Activated CD8-positive, alpha-beta memory T cell treated with anti-CD3 and anti-CD28 coated beads for 4 hours (primary cell): Measurements from ENCODE around the gene IGFBP2.
"Not testable (repeated sequence)": the region's sequence is repeated elsewhere in the genome, so short reads cannot be mapped to it uniquely, and the experiment has no call there.

Experiments used
- DNase-seq, 2 donors: peaks; one replicate each; pipeline ENCODE4 v3.0.0-alpha.2; 2020; ENCODE audit warnings: low read depth in 2 of 2

Gene IGFBP2, protein sequence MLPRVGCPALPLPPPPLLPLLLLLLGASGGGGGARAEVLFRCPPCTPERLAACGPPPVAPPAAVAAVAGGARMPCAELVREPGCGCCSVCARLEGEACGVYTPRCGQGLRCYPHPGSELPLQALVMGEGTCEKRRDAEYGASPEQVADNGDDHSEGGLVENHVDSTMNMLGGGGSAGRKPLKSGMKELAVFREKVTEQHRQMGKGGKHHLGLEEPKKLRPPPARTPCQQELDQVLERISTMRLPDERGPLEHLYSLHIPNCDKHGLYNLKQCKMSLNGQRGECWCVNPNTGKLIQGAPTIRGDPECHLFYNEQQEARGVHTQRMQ

DNA sequence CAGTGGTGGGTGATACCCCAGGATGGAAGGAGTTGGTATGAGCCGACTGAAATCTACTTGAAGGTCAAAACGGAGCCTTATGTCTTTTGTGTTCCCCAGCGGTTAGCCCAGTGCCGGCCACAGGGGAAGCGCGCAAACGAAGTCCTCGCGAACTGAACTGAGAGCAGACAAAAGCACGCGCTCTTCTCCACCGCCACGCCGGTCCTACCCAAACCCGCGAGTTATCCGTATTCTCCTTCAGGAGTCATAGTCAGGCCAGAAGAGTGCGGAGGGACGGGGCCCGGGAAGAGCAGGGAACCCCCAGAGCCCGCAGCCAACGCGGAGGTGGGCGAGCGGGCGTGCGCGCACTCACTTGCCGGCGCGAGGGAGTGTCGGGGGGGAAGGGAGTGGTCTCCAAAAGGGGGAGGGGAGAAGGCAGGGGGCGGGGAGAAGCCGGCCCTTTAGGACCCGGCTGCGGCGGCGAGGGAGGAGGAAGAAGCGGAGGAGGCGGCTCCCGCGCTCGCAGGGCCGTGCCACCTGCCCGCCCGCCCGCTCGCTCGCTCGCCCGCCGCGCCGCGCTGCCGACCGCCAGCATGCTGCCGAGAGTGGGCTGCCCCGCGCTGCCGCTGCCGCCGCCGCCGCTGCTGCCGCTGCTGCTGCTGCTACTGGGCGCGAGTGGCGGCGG lies at the start of gene IGFBP2:
Gene IGFBP2, plus strand, starts transcription at position 469 of the 664 bp plus-strand sequence. Its CDS starts 104 bp downstream, at position 573.
- DNase-seq = no peak

DNA sequence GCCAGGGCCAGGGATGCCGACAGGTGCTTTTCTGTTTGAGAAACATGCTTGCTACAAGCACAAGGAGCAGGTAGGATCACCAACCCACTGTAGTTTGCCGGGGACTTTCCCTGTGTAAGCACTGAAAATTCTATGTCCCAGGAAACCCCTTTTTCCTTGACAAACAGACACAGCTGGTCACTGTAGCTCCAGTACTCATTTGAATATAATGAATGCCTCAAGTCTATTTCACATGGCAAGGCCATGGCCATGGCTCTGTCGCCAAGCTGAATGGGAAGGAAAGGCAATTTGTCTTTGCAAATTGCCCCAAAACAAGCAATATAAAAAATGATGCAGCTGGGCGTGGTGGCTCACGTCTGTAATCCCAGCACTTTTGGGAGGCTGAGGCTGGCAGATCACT lies 49.6 kb upstream of the IGFBP2 start:
- DNase-seq = no peak

DNA sequence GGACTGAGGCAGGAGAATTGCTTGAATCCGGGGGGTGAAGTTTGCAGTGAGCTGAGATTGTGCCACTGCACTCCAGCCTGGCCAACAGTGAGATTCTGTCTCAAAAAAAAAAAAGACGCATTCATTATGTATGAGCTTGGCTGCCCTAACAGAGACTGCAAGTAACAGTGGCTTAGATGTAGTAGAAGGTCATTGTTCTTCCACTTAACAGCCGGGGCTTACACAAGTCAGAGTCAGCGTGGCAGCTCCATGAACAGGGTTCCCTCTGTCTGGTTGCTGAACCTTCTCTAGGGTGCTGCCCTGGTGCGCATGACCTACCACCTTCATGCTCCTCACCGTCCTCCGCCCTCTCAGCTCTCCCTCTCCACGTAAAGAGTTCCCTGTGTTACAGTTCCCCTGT lies 49.1 kb upstream of the IGFBP2 start:
- DNase-seq = no peak

DNA sequence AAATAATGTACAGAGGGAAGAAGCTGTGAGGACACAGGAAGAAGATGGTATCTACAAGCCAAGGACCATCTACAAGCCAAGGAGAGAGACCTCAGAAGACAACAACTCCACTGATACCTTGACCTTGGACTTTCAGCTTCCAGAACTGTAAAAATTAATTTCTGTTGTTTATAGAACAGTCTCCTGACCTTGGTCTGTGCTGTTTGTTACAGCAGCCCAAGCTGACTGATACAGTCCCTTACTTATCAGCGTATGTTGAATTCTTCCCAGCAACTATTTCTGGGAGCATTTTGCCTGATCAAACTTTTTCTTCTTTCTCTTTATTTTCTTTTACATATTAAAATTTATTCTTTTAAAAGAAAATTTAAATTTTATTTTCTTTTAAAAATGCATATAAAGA lies 47.8 kb upstream of the IGFBP2 start:
- DNase-seq = no peak

DNA sequence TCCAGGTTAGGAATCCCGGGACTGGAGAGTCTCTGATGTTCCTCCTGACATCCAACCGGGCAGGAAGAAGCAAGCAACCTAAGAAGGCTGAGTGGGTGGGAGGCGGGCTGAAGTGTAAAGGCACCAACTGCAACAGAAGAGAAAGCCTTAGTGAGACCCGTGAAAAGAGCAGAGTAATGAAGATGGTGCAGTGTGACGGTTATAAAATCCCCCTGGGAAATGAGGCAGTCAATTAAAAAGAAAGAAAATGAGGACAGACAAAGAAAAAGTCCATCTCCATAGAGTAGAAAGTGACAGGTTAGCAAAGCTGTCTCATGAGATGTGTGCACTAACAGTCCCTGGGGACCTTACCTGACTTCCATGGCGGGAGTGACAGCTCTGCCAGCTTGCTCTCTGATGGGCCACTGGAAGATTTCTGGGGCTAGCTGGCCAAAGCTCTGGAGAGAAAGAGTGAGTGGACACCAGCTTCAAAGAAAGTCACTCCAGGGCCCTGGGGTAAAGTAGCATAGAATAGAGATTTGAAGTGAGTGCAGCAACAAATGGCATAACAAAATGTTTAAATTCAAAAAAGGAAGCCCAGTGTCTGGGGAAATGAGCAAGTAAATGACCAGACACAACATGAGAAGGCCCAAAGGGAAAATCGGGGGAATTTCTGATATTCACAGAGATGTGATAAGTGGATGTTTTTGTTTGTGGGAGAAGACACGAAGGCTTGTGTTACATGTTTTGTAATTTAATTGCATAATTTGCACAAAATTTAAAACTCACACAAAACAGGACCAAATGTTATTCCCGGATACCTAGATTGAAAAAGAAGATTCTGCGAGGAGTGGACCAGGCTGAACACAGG lies 44.1 kb upstream of the IGFBP2 start:
- no peak for DNase-seq

DNA sequence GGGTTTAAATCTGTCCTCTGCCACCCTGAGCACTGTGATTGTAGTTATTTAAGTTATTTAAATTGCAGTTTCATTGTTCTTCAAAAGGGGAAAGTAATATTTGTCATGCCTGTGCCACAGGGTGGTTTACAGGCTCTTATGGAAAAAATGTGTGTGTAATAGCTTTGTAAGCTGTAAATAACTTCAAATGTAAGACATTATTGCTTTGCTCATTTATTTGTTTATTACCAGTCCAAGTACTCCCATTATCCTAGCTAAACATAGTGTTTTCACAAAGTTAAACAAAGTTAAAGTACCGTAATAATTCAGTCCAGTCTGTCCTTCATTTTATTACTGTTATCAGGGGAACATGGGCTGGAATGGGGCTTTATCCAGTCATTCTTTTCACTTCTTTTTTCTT lies 43.4 kb upstream of the IGFBP2 start:
- DNase-seq = no peak

DNA sequence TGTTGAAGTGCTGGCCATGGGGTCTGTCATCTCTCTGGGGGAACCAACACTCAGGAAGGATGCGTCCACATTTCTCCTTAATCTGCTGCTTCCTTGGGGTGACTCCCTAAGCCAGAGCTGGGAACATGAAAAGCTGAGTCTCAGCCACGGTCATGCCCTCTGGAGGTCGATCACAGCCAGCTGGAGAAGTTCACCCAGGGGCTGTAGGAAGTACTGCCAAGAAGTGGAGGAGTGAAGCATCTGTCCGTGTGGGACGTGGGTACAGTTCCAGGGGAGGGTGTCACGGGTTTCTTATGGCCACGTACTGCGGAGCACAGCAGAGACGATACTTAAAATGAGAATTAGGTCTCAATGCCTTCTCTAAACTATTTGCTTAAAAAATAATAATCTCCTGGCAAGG lies 42.4 kb upstream of the IGFBP2 start:
- DNase-seq = no peak

DNA sequence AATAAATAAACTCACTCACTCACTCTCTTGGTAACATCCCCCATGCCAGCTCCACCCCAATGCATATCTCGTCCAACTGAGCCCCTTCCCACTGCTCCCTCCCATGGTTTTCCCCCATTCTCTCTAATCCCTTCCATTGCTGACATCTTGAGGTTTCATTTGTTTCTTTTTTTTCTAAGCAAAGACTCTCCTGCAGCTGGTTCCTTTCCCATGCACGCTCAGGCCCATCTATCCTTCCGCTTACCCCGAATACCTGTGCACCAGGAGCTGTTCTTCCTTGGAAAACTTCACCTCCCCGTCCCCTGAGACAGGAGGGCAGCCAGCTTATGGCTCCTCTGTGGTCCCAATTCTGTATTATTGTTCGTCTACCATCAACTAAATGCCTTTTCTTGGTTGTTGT lies 41.7 kb upstream of the IGFBP2 start:
- DNase-seq = no peak

DNA sequence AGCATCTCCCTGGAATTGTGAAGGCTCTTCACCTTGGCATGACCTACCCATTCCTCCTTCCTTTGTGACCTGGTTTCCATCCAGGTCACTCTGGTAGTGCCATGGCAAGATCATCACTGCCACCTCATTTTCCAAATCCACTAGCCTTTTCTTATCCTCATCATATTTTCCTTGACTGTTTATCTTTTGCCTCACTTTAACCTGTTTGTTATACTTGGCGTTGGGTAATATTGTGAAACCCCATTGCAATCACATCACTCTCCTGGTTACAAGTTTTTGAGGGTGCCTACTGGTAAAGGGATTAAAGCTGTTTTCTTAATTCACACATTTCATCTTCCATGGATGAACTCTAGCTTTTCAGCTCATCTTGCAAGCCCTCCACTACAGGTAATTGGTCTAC lies 39.1 kb upstream of the IGFBP2 start:
- DNase-seq = no peak

DNA sequence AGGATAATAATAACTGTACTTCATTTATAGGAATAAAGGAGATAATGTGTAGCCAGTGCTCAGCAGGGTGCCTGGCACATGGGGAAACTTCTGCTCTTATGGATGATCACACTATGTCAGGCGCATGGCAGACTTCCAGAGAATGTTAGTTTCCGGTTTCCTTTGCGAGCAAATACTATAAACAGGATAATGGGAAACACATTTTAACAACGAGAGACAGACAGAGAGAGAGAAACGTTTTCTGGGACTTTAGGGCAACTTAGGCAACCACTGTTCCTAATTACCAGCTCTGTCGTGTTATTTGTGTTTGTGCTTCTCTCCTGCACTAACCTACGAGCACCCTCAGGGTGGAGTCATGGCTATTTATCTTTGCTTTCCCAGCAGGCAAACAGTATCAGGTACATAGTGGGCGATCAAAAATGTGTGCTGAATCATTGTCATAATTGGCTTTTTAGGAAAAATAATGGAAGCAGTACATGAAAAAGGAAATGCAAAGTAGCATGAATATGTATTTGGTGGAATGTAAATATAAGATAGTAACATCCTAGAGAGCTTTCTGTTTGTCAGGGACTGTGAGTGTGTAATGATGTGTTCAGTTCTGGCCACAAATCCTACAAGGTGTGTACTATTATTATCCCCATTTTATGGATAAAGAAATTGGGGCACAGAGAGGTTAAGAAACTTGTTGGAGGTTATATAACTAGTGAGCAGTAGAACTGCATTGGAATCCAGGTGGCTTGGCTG lies 36.8 kb upstream of the IGFBP2 start:
- no peak for DNase-seq

DNA sequence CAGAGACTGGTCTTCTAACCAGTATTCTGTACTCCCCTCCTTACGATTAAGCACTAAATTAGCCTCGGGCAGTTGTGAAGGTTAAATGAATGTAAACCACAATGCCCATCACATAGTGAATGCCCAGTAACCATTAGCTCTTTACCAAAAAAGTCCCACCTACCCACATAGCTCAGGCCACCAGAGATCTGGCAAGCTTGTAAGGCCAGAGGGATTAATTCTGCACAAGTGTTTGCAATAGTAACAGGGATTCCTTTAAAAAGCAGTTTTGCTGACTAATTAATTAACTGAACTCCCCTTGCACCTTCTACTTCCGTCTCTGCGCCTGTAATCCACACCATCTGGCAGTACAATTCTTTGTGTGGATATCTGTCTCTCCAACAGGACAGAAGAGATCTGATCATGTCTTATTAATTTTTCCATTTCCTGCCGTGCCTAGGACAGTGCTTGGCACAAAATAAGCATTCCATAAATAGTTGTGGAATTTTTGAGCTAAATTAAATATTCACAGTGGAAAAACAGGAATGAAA lies 36.2 kb upstream of the IGFBP2 start:
- DNase-seq = no peak

DNA sequence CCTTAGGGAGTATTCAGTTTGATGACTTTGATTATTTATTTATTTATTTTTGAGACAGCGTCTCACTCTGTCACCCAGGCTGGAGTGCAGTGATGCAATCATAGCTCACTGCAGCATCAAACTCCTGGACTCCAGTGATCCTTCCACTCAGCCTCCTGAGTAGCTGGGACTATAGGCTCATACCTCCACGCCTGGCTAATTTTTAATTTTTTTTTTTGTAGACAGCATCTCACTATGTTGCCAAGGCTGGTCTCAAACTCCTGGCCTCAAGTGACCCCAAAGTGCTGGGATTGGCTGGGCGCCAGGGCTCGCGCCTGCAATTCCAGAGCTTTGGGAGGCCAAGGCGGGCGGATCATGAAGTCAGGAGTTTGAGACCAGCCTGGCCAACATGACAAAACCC lies 35.4 kb upstream of the IGFBP2 start:
- not testable (repeated sequence) for DNase-seq

DNA sequence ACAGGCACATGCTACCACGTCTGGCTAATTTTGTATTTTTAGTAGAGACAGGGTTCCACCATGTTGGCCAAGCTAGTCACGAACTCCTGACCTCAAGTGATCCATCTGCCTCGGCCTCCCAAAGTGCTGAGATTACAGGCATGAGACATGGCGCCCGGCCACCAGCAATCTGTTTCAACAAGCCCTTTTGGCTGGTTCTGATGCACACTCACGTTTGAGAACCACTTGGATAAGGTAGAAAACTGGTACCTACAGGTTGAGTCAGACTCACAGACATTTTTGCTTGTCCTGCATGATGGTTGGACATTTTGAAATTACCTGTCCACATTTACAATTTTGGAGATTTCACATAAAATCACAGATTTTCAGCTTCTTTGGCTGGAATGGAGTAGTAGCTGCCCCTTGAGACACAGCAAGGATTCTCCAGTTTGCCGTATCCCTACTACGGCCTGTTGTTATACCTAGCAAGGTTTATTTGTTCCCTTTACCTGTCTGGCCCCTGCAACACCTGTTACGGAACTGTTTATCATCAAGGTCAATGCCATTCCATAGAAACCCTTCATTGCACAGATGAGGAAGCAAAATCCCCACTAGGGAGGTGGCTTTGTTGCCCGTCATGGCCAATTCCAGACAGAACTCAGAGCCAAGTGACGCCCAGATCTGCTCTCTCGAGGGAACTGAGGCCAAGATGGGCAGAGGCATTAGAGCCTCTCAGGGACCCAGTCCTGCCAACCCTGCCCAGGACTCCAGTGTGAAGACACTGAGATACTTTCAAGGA lies 31.4 kb upstream of the IGFBP2 start:
- DNase-seq = no peak

DNA sequence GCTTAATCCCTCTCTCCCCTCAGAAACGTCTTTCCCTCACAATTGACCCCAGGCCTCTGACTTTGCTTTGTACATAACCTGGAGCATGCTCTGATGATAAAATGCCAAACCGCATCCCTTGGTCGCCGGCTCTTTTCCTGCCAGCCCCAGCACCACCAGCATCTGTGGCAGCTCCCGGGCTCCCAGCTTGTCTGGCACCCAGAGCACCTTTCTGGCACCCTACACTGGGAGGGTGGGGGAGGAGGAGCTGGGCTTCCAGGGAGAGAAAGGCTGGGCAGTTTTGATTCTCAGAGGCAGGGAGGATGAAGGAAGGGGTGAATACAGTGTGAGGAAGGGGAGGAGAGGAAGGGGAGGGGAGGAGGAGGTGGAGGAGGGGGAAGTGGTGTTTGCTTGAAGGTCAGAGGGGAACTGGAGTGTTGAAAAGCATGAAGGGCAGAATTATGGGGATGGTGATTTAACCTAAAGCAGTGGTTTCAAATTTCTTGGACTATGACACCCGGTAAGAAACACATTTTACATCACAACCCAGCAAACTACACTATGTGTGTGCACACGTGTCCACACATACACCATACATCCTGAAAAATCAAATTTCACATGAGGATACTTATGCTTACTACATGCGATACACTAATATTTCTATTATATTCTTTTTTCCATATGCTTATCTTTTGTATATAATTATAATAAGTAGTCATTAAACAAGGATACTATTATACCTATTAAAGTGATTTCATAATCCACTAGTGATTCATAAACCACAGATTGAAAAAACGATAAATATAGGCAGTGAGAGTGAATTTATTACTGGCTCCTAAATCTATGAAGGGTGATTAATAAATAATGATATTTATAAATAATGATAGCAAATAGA lies 30.0 kb upstream of the IGFBP2 start:
- no peak for DNase-seq

DNA sequence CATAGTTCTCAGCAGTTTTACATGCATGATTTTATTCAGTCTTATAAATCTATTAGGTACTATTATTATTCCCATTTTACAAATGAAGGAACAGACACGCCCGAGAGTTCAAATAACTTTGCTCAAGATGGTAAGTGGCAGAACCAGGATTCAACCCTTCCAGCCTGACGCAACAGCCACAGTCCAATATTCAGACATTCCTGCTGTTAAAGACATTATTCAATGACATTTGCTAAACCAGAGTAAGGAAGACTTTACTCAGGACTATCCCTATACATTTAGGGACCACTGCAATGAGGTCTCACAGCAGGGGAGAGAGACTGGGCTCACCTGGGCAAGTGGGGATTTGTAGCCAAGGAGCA lies 29.4 kb upstream of the IGFBP2 start:
- DNase-seq = no peak

DNA sequence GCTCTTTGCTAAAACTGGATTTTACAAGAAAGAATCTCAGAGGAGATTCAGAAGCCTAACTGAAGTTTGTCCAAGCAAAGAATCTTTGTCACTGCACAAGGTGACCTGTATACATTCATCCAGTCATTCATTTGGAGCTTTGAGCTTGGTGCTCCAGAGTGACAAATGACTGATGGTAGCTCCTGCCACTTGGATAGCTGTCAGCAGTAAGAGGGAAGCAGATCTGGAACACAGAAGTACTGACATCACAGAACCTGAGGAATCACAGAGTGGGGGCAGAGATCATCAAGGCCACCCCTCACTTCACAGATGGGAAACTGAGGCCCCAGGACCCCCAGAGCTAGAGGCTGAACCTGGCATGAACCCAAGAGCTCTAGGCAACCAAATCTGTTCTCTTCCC lies 28.8 kb upstream of the IGFBP2 start:
- DNase-seq = no peak

DNA sequence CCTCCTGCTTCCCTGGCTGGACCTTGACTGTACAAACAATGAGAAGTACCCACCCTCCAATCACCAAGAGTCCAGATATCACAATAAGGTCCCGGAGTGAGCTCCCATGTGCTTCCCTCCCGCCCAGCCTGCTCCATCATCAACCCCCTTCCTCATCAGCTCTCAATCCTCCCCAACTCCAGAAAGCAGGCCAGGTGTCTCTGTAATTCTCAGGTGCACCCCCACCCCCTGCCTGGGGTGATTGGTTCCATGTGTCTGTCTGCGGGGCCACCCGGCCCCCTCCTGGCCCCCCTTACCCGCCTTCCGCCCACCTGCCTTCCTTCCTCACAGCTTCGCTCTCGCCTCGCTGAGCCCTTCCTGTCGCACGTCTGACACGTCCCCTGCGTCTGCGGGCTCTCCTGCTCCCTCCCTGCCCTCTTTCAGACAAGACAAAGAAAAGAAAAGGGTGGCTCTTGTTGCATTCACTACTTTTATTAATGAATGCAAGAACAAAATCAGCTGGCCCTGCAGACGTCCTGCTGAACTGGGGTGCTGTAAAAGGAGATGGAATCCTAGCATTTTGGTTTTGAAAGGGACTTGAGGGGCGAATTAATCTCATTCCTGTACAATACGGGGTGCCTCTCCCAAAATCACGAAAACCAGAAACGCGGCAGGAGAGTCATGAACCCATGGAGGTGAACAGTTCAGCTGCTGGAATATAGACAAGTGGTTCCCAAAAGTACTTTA lies 26.5 kb upstream of the IGFBP2 start:
- peak; percentile 19 to 27 for DNase-seq

DNA sequence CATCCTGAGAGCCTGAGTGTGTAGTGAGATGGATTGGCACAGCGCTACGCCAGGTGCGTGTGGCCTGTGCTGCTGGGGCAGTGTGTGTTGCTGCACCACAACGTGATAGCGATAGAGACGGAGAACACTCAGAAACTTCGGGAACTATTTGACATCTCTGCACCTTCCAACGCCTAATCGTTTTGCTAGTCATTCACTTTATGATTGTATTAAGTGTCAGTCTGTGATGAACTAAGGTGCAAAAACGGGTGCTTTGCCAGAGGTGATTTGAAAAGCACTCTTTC lies 26.0 kb upstream of the IGFBP2 start:
- DNase-seq = no peak

DNA sequence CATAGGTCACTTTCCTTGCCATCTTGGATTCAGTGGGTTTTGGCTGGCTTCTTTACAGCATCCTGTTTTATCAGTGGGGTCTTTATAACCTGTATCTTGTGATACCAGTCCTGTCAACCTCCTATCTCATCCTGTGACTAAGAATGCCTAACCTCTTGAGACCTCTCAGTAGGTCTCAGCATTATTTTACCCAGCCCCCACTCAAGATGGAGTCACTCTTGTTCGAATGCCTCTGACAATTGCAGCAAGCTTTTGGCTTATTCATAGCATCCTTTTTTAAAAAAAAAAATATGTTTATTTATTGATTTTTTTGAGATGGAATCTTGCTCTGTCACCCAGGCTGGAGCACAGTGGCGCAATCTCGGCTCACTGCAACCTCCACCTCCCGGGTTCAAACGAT lies 24.7 kb upstream of the IGFBP2 start:
- no peak for DNase-seq
